Neuronal stem cell (in vitro differentiated cells): Measurements from ENCODE around the gene CBL.

Experiments
- DNase-seq: peaks from one replicate; pipeline ENCODE4 v3.0.0-alpha.2; 2013; ENCODE audit warnings: low spot score
- H2AFZ ChIP-seq: one replicate; pipeline ENCODE4 v1.6.1; 2013; ENCODE audit warnings: mild to moderate bottlenecking, low read length, inconsistent platforms
- H2AK5ac ChIP-seq: 2 replicates; pipeline ENCODE4 v1.6.1; 2013; ENCODE audit warnings: low read depth, mild to moderate bottlenecking, inconsistent platforms, low read length, moderate library complexity, mixed read lengths
- H2BK120ac ChIP-seq: 2 replicates; pipeline ENCODE4 v1.6.1; 2013; ENCODE audit warnings: low read depth, mild to moderate bottlenecking, inconsistent platforms, low read length, moderate library complexity, mixed read lengths
- H2BK12ac ChIP-seq: one replicate; pipeline ENCODE4 v1.6.1; 2013; ENCODE audit warnings: low read length, inconsistent platforms
- H2BK15ac ChIP-seq: 2 replicates; pipeline ENCODE4 v1.6.1; 2013; ENCODE audit warnings: mild to moderate bottlenecking, low read length, inconsistent platforms, mixed read lengths
- H2BK5ac ChIP-seq: one replicate; pipeline ENCODE4 v1.6.1; 2013; ENCODE audit warnings: inconsistent platforms, mild to moderate bottlenecking, low read length, moderate library complexity
- H3K14ac ChIP-seq: one replicate; pipeline ENCODE4 v1.6.1; 2013; ENCODE audit warnings: low read length, inconsistent platforms
- H3K18ac ChIP-seq: 2 replicates; pipeline ENCODE4 v1.6.1; 2013; ENCODE audit warnings: low read length, inconsistent platforms
- H3K23ac ChIP-seq: 2 replicates; pipeline ENCODE4 v1.6.1; 2013; ENCODE audit warnings: low read depth, mild to moderate bottlenecking, mixed read lengths, low read length, inconsistent platforms; ENCODE audit not compliant: poor library complexity
- H3K27ac ChIP-seq: replicated peaks from 3 replicates; pipeline ENCODE4 v1.5.1; 2013; ENCODE audit warnings: low read length, inconsistent platforms
- H3K27me3 ChIP-seq, 3 experiments: 2 replicates each; pipeline ENCODE4 v1.6.1; 2013; ENCODE audit warnings: low read length in 3 of 3, mild to moderate bottlenecking in 2 of 3, inconsistent platforms in 1 of 3, low read depth in 1 of 3, mixed read lengths in 1 of 3, moderate library complexity in 1 of 3; ENCODE audit not compliant: control insufficient read depth in 3 of 3, insufficient read depth in 3 of 3
- H3K36me3 ChIP-seq, 2 donors: replicated peaks in 1 of 2; 2 replicates each; pipeline ENCODE4 v1.6.1; 2013; ENCODE audit warnings: low read length in 2 of 2; ENCODE audit not compliant: control insufficient read depth in 2 of 2, insufficient read depth in 2 of 2
- H3K4ac ChIP-seq: 2 replicates; pipeline ENCODE4 v1.6.1; 2013; ENCODE audit warnings: inconsistent platforms, mild to moderate bottlenecking, low read length, moderate library complexity
- H3K4me1 ChIP-seq, 2 donors: 1 replicate in 1 of 2; 2 replicates in 1 of 2; pipeline ENCODE4 v1.6.1; 2013; ENCODE audit warnings: low read length in 2 of 2, low read depth in 1 of 2; ENCODE audit not compliant: control insufficient read depth in 2 of 2, insufficient read depth in 1 of 2
- H3K4me2 ChIP-seq: one replicate; pipeline ENCODE4 v1.6.1; 2013; ENCODE audit warnings: mild to moderate bottlenecking, low read length, inconsistent platforms; ENCODE audit not compliant: insufficient read depth, poor library complexity, severe bottlenecking
- H3K4me3 ChIP-seq, 2 donors: 2 replicates each; pipeline ENCODE4 v1.5.1; 2013; ENCODE audit warnings: low read length in 2 of 2, mild to moderate bottlenecking in 2 of 2, inconsistent platforms in 1 of 2, moderate library complexity in 1 of 2
- H3K79me1 ChIP-seq: one replicate; pipeline ENCODE4 v1.6.1; 2013; ENCODE audit warnings: low read depth, mild to moderate bottlenecking, inconsistent platforms, low read length, moderate library complexity
- H3K9ac ChIP-seq: one replicate; pipeline ENCODE4 v1.6.1; 2013; ENCODE audit warnings: mild to moderate bottlenecking, low read depth, low read length, inconsistent platforms; ENCODE audit not compliant: poor library complexity
- H3K9me3 ChIP-seq, 2 donors: replicated peaks in 1 of 2; 2 replicates each; pipeline versions ENCODE3 to v1.6.1; 2013; ENCODE audit warnings: low read length in 2 of 2, mild to moderate bottlenecking in 2 of 2, inconsistent platforms in 1 of 2, low read depth in 1 of 2, mixed read lengths in 1 of 2, moderate library complexity in 1 of 2; ENCODE audit not compliant: control insufficient read depth in 2 of 2, insufficient read depth in 1 of 2
- H4K8ac ChIP-seq: one replicate; pipeline ENCODE4 v1.6.1; 2013; ENCODE audit warnings: low read depth, mild to moderate bottlenecking, inconsistent platforms, low read length, moderate library complexity
- H4K91ac ChIP-seq: one replicate; pipeline ENCODE4 v1.6.1; 2013; ENCODE audit warnings: low read length, low read depth, mild to moderate bottlenecking, inconsistent platforms; ENCODE audit not compliant: poor library complexity
- WGBS, 2 donors: extraction: QIAGEN DNeasy Blood & Tissue Kit; methylation state at CpG; one replicate each; pipeline ENCODE4 v1.1.7; 2013; ENCODE audit warnings: missing lambda C conversion rate in 2 of 2, mixed read lengths in 1 of 2; ENCODE audit not compliant: insufficient read length in 2 of 2, insufficient replicate concordance in 1 of 2; ENCODE audit errors: extremely low coverage in 2 of 2; 5-methylcytosine and 5-hydroxymethylcytosine counted together

CBL gene

GRCh38 chr11:119185981-119186634, 20.0 kb upstream of the CBL start:
- Histone ChIP-seq H3K14ac (no peak overlapping the region), H2AFZ (no peak overlapping the region), H2BK15ac (no peak overlapping the region), H3K4ac (no peak overlapping the region), H2AK5ac (peak overlapping the region; percentile 2), H3K79me1 (peaks cover 2% of the 10 kb centered on the region), H3K27ac (no peak overlapping the region), H2BK120ac (no peak overlapping the region), H3K23ac (peak overlapping the region; percentile 23), H3K18ac (peak overlapping the region; percentile 67), H3K27me3 (peaks cover 0 to 48% (median 0%) of the 10 kb centered on the region in 3 experiments), H3K36me3 (peaks cover 0 to 4% of the 10 kb centered on the region in 2 donors), H4K91ac (no peak overlapping the region), H3K4me3 (no peak overlapping the region), H2BK12ac (no peak overlapping the region), H2BK5ac (no peak overlapping the region), H3K9ac (peak overlapping the region; percentile 45), H4K8ac (no peak overlapping the region), H3K4me1 (peaks cover 0 to 6% of the 10 kb centered on the region in 2 donors), H3K4me2 (no peak overlapping the region), H3K9me3 (no peaks in the 10 kb centered on the region)
- no CpG with 5 or more reads among the region's 15 CpGs for WGBS, 2 donors
- DNase-seq = no peak

- Histone ChIP-seq H3K79me1 (peaks cover 2% of the 10 kb centered on the region), H3K4me2 (no peak overlapping the region)
Observed at GRCh38 chr11:119187123-119187892, 18.8 kb upstream of the CBL start.

GRCh38 chr11:119188067-119188466, 18.1 kb upstream of the CBL start:
- Histone ChIP-seq H3K27ac (no peak overlapping the region), H2AFZ (peak overlapping the region; percentile 4), H3K4me3 (no peak overlapping the region), H3K23ac (no peak overlapping the region), H2BK5ac (no peak overlapping the region), H2AK5ac (peak overlapping the region; percentile 36), H2BK12ac (peak overlapping the region; percentile 41), H2BK15ac (peak overlapping the region; percentile 89), H3K4me1 (peaks cover 0 to 6% of the 10 kb centered on the region in 2 donors), H3K27me3 (peaks cover 0 to 43% (median 0%) of the 10 kb centered on the region in 3 experiments), H3K4ac (no peak overlapping the region), H3K36me3 (no peaks in the 10 kb centered on the region), H3K9me3 (no peaks in the 10 kb centered on the region), H3K14ac (peak overlapping the region; percentile 38), H4K8ac (no peak overlapping the region), H3K79me1 (peaks cover 2% of the 10 kb centered on the region), H3K9ac (no peak overlapping the region), H3K4me2 (peak overlapping the region; percentile 11), H4K91ac (no peak overlapping the region), H3K18ac (peak overlapping the region; percentile 28), H2BK120ac (no peak overlapping the region)
- DNase-seq = no peak
- no CpG with 5 or more reads among the region's 11 CpGs for WGBS, 2 donors

More at GRCh38 chr11:119187123-119187892, 18.8 kb upstream of the CBL start:
- no peak overlapping the region for H4K8ac ChIP-seq
- no peak for DNase-seq
- H3K9ac ChIP-seq = no peak overlapping the region
- no peak overlapping the region for H3K4me3 ChIP-seq
- no peaks in the 10 kb centered on the region for H3K9me3 ChIP-seq
- H3K27me3 ChIP-seq = peaks cover 0 to 45% (median 0%) of the 10 kb centered on the region in 3 experiments
- peak overlapping the region; percentile 38 for H3K14ac ChIP-seq
- H2BK12ac ChIP-seq = no peak overlapping the region
- no CpG with 5 or more reads among the region's 21 CpGs for WGBS, 2 donors
- no peak overlapping the region for H3K23ac ChIP-seq
- no peak overlapping the region for H2BK120ac ChIP-seq
- no peak overlapping the region for H3K4ac ChIP-seq
- H3K4me1 ChIP-seq = peaks cover 0 to 6% of the 10 kb centered on the region in 2 donors
- no peak overlapping the region for H2BK5ac ChIP-seq
- peak overlapping the region; percentile 36 for H2AK5ac ChIP-seq
- H2AFZ ChIP-seq = no peak overlapping the region
- H2BK15ac ChIP-seq = no peak overlapping the region
- peaks cover 0 to under 1% of the 10 kb centered on the region in 2 donors for H3K36me3 ChIP-seq
- no peak overlapping the region for H3K27ac ChIP-seq
- no peak overlapping the region for H3K18ac ChIP-seq
- H4K91ac ChIP-seq = no peak overlapping the region

GRCh38 chr11:119188887-119189286, 17.3 kb upstream of the CBL start:
- DNase-seq = no peak
- no CpG with 5 or more reads among the region's 8 CpGs for WGBS, 2 donors
- no peak overlapping the region for H3K4ac ChIP-seq
- H3K4me3 ChIP-seq = no peak overlapping the region
- no peak overlapping the region for H3K27ac ChIP-seq
- H3K23ac ChIP-seq = no peak overlapping the region
- peaks cover 0 to 6% of the 10 kb centered on the region in 2 donors for H3K4me1 ChIP-seq
- peak overlapping the region; percentile 5 for H3K18ac ChIP-seq
- no peaks in the 10 kb centered on the region for H3K36me3 ChIP-seq
- no peaks in the 10 kb centered on the region for H3K9me3 ChIP-seq
- no peak overlapping the region for H2BK120ac ChIP-seq
- H3K14ac ChIP-seq = no peak overlapping the region
- no peak overlapping the region for H3K4me2 ChIP-seq
- no peak overlapping the region for H4K91ac ChIP-seq
- no peak overlapping the region for H4K8ac ChIP-seq
- peaks cover 0 to 43% (median 0%) of the 10 kb centered on the region in 3 experiments for H3K27me3 ChIP-seq
- H2AFZ ChIP-seq = no peak overlapping the region
- H2BK15ac ChIP-seq = peak overlapping the region; percentile 89
- H2AK5ac ChIP-seq = peak overlapping the region; percentile 81
- peak overlapping the region; percentile 71 for H2BK5ac ChIP-seq
- H2BK12ac ChIP-seq = no peak overlapping the region
- H3K9ac ChIP-seq = no peak overlapping the region
- peaks cover 2% of the 10 kb centered on the region for H3K79me1 ChIP-seq
